MCF 10A (cell line): Measurements from ENCODE around the gene HDAC11. TPM values are rescaled to one million over a fixed set of nuclear protein-coding genes. Genes with fewer than 3 reads are reported as not detected.

Experiments used
- BruUV-seq: library from RNA; stranded (reverse); fragments of 400-500 nt; replicated peaks from 2 replicates; lab custom pipeline; 2021; lab: Mats Ljungman, UMichigan
- CTCF ChIA-PET: fragments of 300-600 bp; sonication (Branson Sonifier 250); formaldehyde crosslinking; extraction: SDS; loops from one replicate; lab custom pipeline; 2021; ENCODE audit warnings: antibody characterized with exemption, inconsistent platforms; lab: Yijun Ruan, JAX
- POLR2A ChIA-PET: fragments of 300-600, 350-650 bp; sonication (Branson Sonifier 250); formaldehyde crosslinking; extraction: SDS; loops from one replicate; lab custom pipeline; 2020; ENCODE audit warnings: antibody characterized with exemption, inconsistent platforms; lab: Yijun Ruan, JAX
- DNase-seq: peaks from one replicate; pipeline ENCODE4 v3.0.0-alpha.2; 2018; ENCODE audit not compliant: unreplicated experiment
- H3K27ac Mint-ChIP-seq: one replicate; pipeline ENCODE4 v1.8.0; 2022; ENCODE audit warnings: mild to moderate bottlenecking, low read depth, mixed read lengths; ENCODE audit not compliant: unreplicated experiment
- H3K27me3 Mint-ChIP-seq: one replicate; pipeline ENCODE4 v1.8.0; 2022; ENCODE audit warnings: mixed read lengths; ENCODE audit not compliant: insufficient read depth, unreplicated experiment
- H3K36me3 Mint-ChIP-seq: one replicate; pipeline ENCODE4 v1.8.0; 2022; ENCODE audit warnings: mild to moderate bottlenecking, moderate library complexity, mixed read lengths; ENCODE audit not compliant: insufficient read depth, unreplicated experiment
- H3K4me1 Mint-ChIP-seq: one replicate; pipeline ENCODE4 v1.8.0; 2022; ENCODE audit warnings: mixed read lengths; ENCODE audit not compliant: insufficient read depth, unreplicated experiment
- H3K4me3 Mint-ChIP-seq: one replicate; pipeline ENCODE4 v1.8.0; 2022; ENCODE audit warnings: mild to moderate bottlenecking, moderate library complexity, mixed read lengths; ENCODE audit not compliant: unreplicated experiment
- H3K9me3 Mint-ChIP-seq: one replicate; pipeline ENCODE4 v1.8.0; 2022; ENCODE audit warnings: mixed read lengths; ENCODE audit not compliant: unreplicated experiment
- CTCF ChIP-seq: fragments of 200-600 bp; IDR thresholded peaks from one replicate; pipeline ENCODE4 v1.8.0; 2022; ENCODE audit warnings: antibody characterized with exemption, mild to moderate bottlenecking; ENCODE audit not compliant: unreplicated experiment
- intact Hi-C: fragments of 100-400 bp; cut with micrococcal nuclease; formaldehyde crosslinking; loops from 2 replicates; pipeline ENCODE4 v1.14.1; 2022
- total RNA-seq: library from RNA; stranded (reverse); gene quantifications from 2 replicates; pipeline ENCODE4 v1.2.3, GENCODE V29; 2022

Gene HDAC11
- total RNA-seq, 1 experiment from 2014 or later, result 8.7 TPM

- ChIA-PET POLR2A (no interaction called here), CTCF (interaction anchor here (0.7 kb wide), 2 partner anchors 34 to 351 kb away, joined by 3 to 4 read pairs; no protein-coding TSS in a partner anchor)
- intact Hi-C loops, result no loop called here
- Mint-ChIP-seq H3K27me3 (no peaks in the 10 kb centered on the region), H3K36me3 (no peaks in the 10 kb centered on the region), H3K4me1 (peaks cover 49% of the 10 kb centered on the region), H3K4me3 (no peak overlapping the region), H3K27ac (no peak overlapping the region), H3K9me3 (no peaks in the 10 kb centered on the region)
- BruUV-seq, result no TSS peak
- TF ChIP-seq CTCF, result no peak
- DNase-seq, result no peak
Measured at GRCh38 chr3:13529196-13530112, 49.3 kb downstream of the HDAC11 start.

- peaks cover 44% of the 10 kb centered on the region for H3K4me1 Mint-ChIP-seq
- no peak overlapping the region for H3K4me3 Mint-ChIP-seq
Measured at GRCh38 chr3:13530241-13531009, 50.3 kb downstream of the HDAC11 start.

GRCh38 chr3:13532085-13532484 lies 52.0 kb downstream of the HDAC11 start:
- CTCF ChIA-PET, result interaction anchor here (0.8 kb wide), 1 partner anchor 126 kb away, joined by 3 read pairs; no protein-coding TSS in a partner anchor
- no peaks in the 10 kb centered on the region for H3K27me3 Mint-ChIP-seq
- POLR2A ChIA-PET, result no interaction called here
- H3K4me1 Mint-ChIP-seq, result peaks cover 39% of the 10 kb centered on the region
- no peaks in the 10 kb centered on the region for H3K9me3 Mint-ChIP-seq
- TF ChIP-seq CTCF, result no peak
- H3K36me3 Mint-ChIP-seq, result no peaks in the 10 kb centered on the region
- H3K27ac Mint-ChIP-seq, result no peak overlapping the region
- intact Hi-C loops, result no loop called here
- no peak overlapping the region for H3K4me3 Mint-ChIP-seq
- no peak for DNase-seq
- BruUV-seq, result no TSS peak

More at GRCh38 chr3:13530241-13531009, 50.3 kb downstream of the HDAC11 start:
- ChIA-PET CTCF (interaction anchor here (0.7 kb wide), 1 partner anchor 350 kb away, joined by 3 read pairs; no protein-coding TSS in a partner anchor), POLR2A (interaction anchor here (0.7 kb wide), 1 partner anchor 120 kb away, joined by 3 read pairs; no protein-coding TSS in a partner anchor)
- H3K36me3 Mint-ChIP-seq, result no peaks in the 10 kb centered on the region
- H3K27ac Mint-ChIP-seq, result no peak overlapping the region
- no peaks in the 10 kb centered on the region for H3K9me3 Mint-ChIP-seq
- TF ChIP-seq CTCF, result no peak
- no peaks in the 10 kb centered on the region for H3K27me3 Mint-ChIP-seq
- no peak for DNase-seq
- intact Hi-C loops, result no loop called here
- BruUV-seq, result no TSS peak
